Immature natural killer cell (primary cell): ENCODE measurements around the gene NFYC. TPM values are rescaled to one million over a fixed set of nuclear protein-coding genes. Genes with fewer than 3 reads are reported as not detected.

Source experiments
- DNase-seq, 3 donors: peaks; one replicate each; pipeline ENCODE4 v3.0.0; 2022; ENCODE audit warnings: mixed read lengths in 1 of 3
- H3K27ac Mint-ChIP-seq, 6 donors: one replicate each; pipeline ENCODE4 v1.8.0; 2020; ENCODE audit warnings: mixed read lengths in 6 of 6, mild to moderate bottlenecking in 5 of 6, inconsistent platforms in 4 of 6, moderate library complexity in 3 of 6
- H3K27me3 Mint-ChIP-seq, 3 donors: one replicate each; pipeline ENCODE4 v1.8.0; 2020 to 2021; ENCODE audit warnings: low read depth in 3 of 3, mild to moderate bottlenecking in 3 of 3, mixed read lengths in 3 of 3, moderate library complexity in 3 of 3, inconsistent platforms in 1 of 3
- H3K36me3 Mint-ChIP-seq, 3 donors: one replicate each; pipeline ENCODE4 v1.8.0; 2020; ENCODE audit warnings: mixed read lengths in 3 of 3, inconsistent platforms in 2 of 3, mild to moderate bottlenecking in 2 of 3
- H3K4me1 Mint-ChIP-seq, 2 donors: one replicate each; pipeline ENCODE4 v1.8.0; 2020; ENCODE audit warnings: inconsistent platforms in 2 of 2, mild to moderate bottlenecking in 2 of 2, mixed read lengths in 2 of 2, moderate library complexity in 1 of 2
- H3K4me3 Mint-ChIP-seq, 5 donors: one replicate each; pipeline ENCODE4 v1.8.0; 2020; ENCODE audit warnings: mild to moderate bottlenecking in 5 of 5, mixed read lengths in 5 of 5, inconsistent platforms in 3 of 5, moderate library complexity in 3 of 5
- H3K9me3 Mint-ChIP-seq, 6 donors: one replicate each; pipeline ENCODE4 v1.8.0; 2020; ENCODE audit warnings: mild to moderate bottlenecking in 6 of 6, mixed read lengths in 6 of 6, inconsistent platforms in 4 of 6, moderate library complexity in 3 of 6
- polyA plus RNA-seq, 3 donors: library from polyadenylated mRNA; unstranded; fragments of 300-500 nt; fragmentation: Illumina TruSeq; gene quantifications; one replicate each; pipeline ENCODE4 v1.2.3, GENCODE V29; 2021

NFYC gene
- polyA plus RNA-seq, 3 donors from 2014 or later, result 33.8 to 66.0 (median 53.4) TPM

GRCh38 chr1:40768146-40768990 lies 76.9 kb downstream of the NFYC start:
- peaks cover 19 to 64% (median 35%) of the 10 kb centered on the region in 3 donors for H3K36me3 Mint-ChIP-seq
- DNase-seq, result no peak
- H3K9me3 Mint-ChIP-seq, result no peaks in the 10 kb centered on the region
- no peak overlapping the region for H3K4me3 Mint-ChIP-seq
- peaks cover 22 to 32% of the 10 kb centered on the region in 2 donors for H3K4me1 Mint-ChIP-seq
- H3K27me3 Mint-ChIP-seq, result no peaks in the 10 kb centered on the region
- peak overlapping the region in 4 of 6 donors; percentile 1 to 56 (median 48) for H3K27ac Mint-ChIP-seq

- DNase-seq, result no peak
- H3K36me3 Mint-ChIP-seq, result peaks cover 19 to 51% (median 23%) of the 10 kb centered on the region in 3 donors
- H3K4me3 Mint-ChIP-seq, result no peak overlapping the region
- no peaks in the 10 kb centered on the region for H3K9me3 Mint-ChIP-seq
- H3K4me1 Mint-ChIP-seq, result peaks cover 12 to 18% of the 10 kb centered on the region in 2 donors
- H3K27me3 Mint-ChIP-seq, result no peaks in the 10 kb centered on the region
- H3K27ac Mint-ChIP-seq, result peak overlapping the region in 5 of 6 donors; percentile 34 to 76 (median 55)
Observed at GRCh38 chr1:40769815-40770214, 78.3 kb downstream of the NFYC start.

GRCh38 chr1:40770296-40771070 lies 79.0 kb downstream of the NFYC start:
- Mint-ChIP-seq H3K4me3 (no peak overlapping the region), H3K9me3 (no peaks in the 10 kb centered on the region), H3K27me3 (peaks cover 0 to 5% (median 0%) of the 10 kb centered on the region in 3 donors), H3K4me1 (peaks cover 12 to 18% of the 10 kb centered on the region in 2 donors), H3K36me3 (peaks cover 19 to 44% (median 23%) of the 10 kb centered on the region in 3 donors), H3K27ac (peak overlapping the region; percentile 40 to 76 (median 60))
- DNase-seq, result no peak

GRCh38 chr1:40772146-40772955 lies 80.8 kb downstream of the NFYC start:
- Mint-ChIP-seq H3K27me3 (peaks cover 0 to 5% (median 0%) of the 10 kb centered on the region in 3 donors), H3K9me3 (no peaks in the 10 kb centered on the region), H3K4me3 (no peak overlapping the region), H3K36me3 (peaks cover 22 to 43% (median 26%) of the 10 kb centered on the region in 3 donors), H3K4me1 (peaks cover 12 to 18% of the 10 kb centered on the region in 2 donors), H3K27ac (peak overlapping the region; percentile 1 to 58 (median 33))
- no peak for DNase-seq

- Mint-ChIP-seq H3K4me3 (no peak overlapping the region), H3K27ac (no peak overlapping the region), H3K9me3 (no peaks in the 10 kb centered on the region), H3K27me3 (peaks cover 0 to 7% (median 0%) of the 10 kb centered on the region in 3 donors), H3K36me3 (peaks cover 18 to 43% (median 26%) of the 10 kb centered on the region in 3 donors), H3K4me1 (peaks cover 13 to 18% of the 10 kb centered on the region in 2 donors)
- no peak for DNase-seq
Observed at GRCh38 chr1:40773748-40774265, 82.3 kb downstream of the NFYC start.

GRCh38 chr1:40774266-40774998 lies 82.9 kb downstream of the NFYC start:
- Mint-ChIP-seq H3K27me3 (peaks cover 0 to 7% (median 0%) of the 10 kb centered on the region in 3 donors), H3K4me3 (no peak overlapping the region)
- peak; percentile 42 to 49 (median 48) for DNase-seq

GRCh38 chr1:40776236-40777072 lies 85.0 kb downstream of the NFYC start:
- Mint-ChIP-seq H3K4me1 (peaks cover 0 to 1% of the 10 kb centered on the region in 2 donors), H3K27me3 (peaks cover 0 to 7% (median 0%) of the 10 kb centered on the region in 3 donors), H3K27ac (no peak overlapping the region)

More at GRCh38 chr1:40774266-40774998, 82.9 kb downstream of the NFYC start:
- H3K9me3 Mint-ChIP-seq, result no peaks in the 10 kb centered on the region
- no peak overlapping the region for H3K27ac Mint-ChIP-seq
- peaks cover 17 to 39% (median 23%) of the 10 kb centered on the region in 3 donors for H3K36me3 Mint-ChIP-seq
- H3K4me1 Mint-ChIP-seq, result peaks cover 10 to 13% of the 10 kb centered on the region in 2 donors

GRCh38 chr1:40777224-40777970 lies 85.9 kb downstream of the NFYC start:
- no peak overlapping the region for H3K27ac Mint-ChIP-seq

More at GRCh38 chr1:40776236-40777072, 85.0 kb downstream of the NFYC start:
- no peak overlapping the region for H3K4me3 Mint-ChIP-seq
- no peaks in the 10 kb centered on the region for H3K9me3 Mint-ChIP-seq
- no peak for DNase-seq
- H3K36me3 Mint-ChIP-seq, result peaks cover 15 to 29% (median 16%) of the 10 kb centered on the region in 3 donors

GRCh38 chr1:40780678-40781607 lies 89.4 kb downstream of the NFYC start:
- no peak for DNase-seq
- Mint-ChIP-seq H3K27me3 (peaks cover 1 to 10% (median 6%) of the 10 kb centered on the region in 3 donors), H3K9me3 (no peaks in the 10 kb centered on the region), H3K4me1 (peaks cover 5 to 13% of the 10 kb centered on the region in 2 donors), H3K27ac (no peak overlapping the region), H3K36me3 (peaks cover 15 to 27% (median 16%) of the 10 kb centered on the region in 3 donors), H3K4me3 (no peak overlapping the region)

More at GRCh38 chr1:40777224-40777970, 85.9 kb downstream of the NFYC start:
- Mint-ChIP-seq H3K9me3 (no peaks in the 10 kb centered on the region), H3K27me3 (peaks cover 0 to 7% (median 2%) of the 10 kb centered on the region in 3 donors), H3K4me1 (peaks cover 0 to 4% of the 10 kb centered on the region in 2 donors), H3K4me3 (no peak overlapping the region), H3K36me3 (peaks cover 15 to 28% (median 16%) of the 10 kb centered on the region in 3 donors)
- no peak for DNase-seq

- H3K36me3 Mint-ChIP-seq, result peaks cover 13 to 20% (median 14%) of the 10 kb centered on the region in 3 donors
- H3K4me1 Mint-ChIP-seq, result peaks cover 5 to 13% of the 10 kb centered on the region in 2 donors
- H3K27ac Mint-ChIP-seq, result no peak overlapping the region
Observed at GRCh38 chr1:40781608-40781971, 90.1 kb downstream of the NFYC start.

More at GRCh38 chr1:40781608-40781971, 90.1 kb downstream of the NFYC start:
- H3K4me3 Mint-ChIP-seq, result peak overlapping the region in 1 of 5 donors; percentile 5
- H3K9me3 Mint-ChIP-seq, result no peaks in the 10 kb centered on the region
- peaks cover 4 to 10% (median 6%) of the 10 kb centered on the region in 3 donors for H3K27me3 Mint-ChIP-seq
- no peak for DNase-seq
